Left lung (tissue), 10 donors: Measurements from ENCODE around the gene SIK2. TPM values are rescaled to one million over a fixed set of nuclear protein-coding genes. Genes with fewer than 3 reads are reported as not detected.

Source experiments
- ATAC-seq: fragments of 200-7000 bp; cut with Tn5 transposase; one replicate; pipeline ENCODE4 v1.9.1; 2020; ENCODE audit warnings: moderate library complexity
- DNase-seq, 4 donors: peaks; one replicate each; pipeline ENCODE4 v3.0.0-alpha.2; 2013 to 2020
- H3K27ac ChIP-seq, 2 donors: fragments of 200-600 bp; sonication (generic) in 1 of 2; one replicate each; pipeline versions ENCODE4 v1.5.0 to v1.8.0; 2020 to 2021
- H3K27me3 ChIP-seq, 2 donors: fragments of 200-600 bp; sonication (generic) in 1 of 2; one replicate each; pipeline versions ENCODE4 v1.5.0 to v1.8.0; 2020 to 2021
- H3K36me3 ChIP-seq, 2 donors: fragments of 200-600 bp; sonication (generic) in 1 of 2; one replicate each; pipeline versions ENCODE4 v1.5.0 to v1.8.0; 2020 to 2021
- H3K4me1 ChIP-seq, 2 donors: fragments of 200-600 bp; one replicate each; pipeline ENCODE4 v1.8.0; 2021
- H3K4me3 ChIP-seq, 2 donors: fragments of 200-600 bp; sonication (generic) in 1 of 2; one replicate each; pipeline versions ENCODE4 v1.5.0 to v1.8.0; 2020 to 2021; ENCODE audit warnings: mild to moderate bottlenecking in 1 of 2
- H3K9me3 ChIP-seq, 2 donors: fragments of 200-600 bp; sonication (generic) in 1 of 2; one replicate each; pipeline versions ENCODE4 v1.5.0 to v1.8.0; 2020 to 2021
- CTCF ChIP-seq, 2 donors: fragments of 200-600 bp; sonication (generic) in 1 of 2; IDR thresholded peaks; one replicate each; pipeline versions ENCODE4 v1.5.0 to v1.8.0; 2021; ENCODE audit warnings: antibody characterized with exemption in 2 of 2
- intact Hi-C, 2 donors: fragments of 100-400 bp; cut with DNase I; formaldehyde crosslinking; loops; one replicate each; pipeline versions ENCODE4 v1.11.2 to v1.14.2; 2022
- polyA plus RNA-seq, 6 donors: library from polyadenylated mRNA; unstranded; fragments of 120-200 nt; gene quantifications; one replicate each; pipeline ENCODE4 v1.2.1, GENCODE V29; 2013; ENCODE audit not compliant: insufficient read length in 6 of 6
- total RNA-seq, 2 donors: library from RNA; stranded (reverse); fragmentation: NEBNext Ultra II Directional; extraction: Animal tissue kit (Norgen Biotek cat#: 25700); gene quantifications; one replicate each; pipeline ENCODE4 v1.2.1, GENCODE V29; 2021
- donor health status: DM: no; HTN: yes; CAD: no.
- donor health status: DM: no; HTN: no; CAD: no.

SIK2 gene
- total and polyA plus RNA-seq, 8 donors = 23.3 to 35.1 (median 30.8) TPM

GRCh38 chr11:111627591-111627990, 25.3 kb downstream of the SIK2 start:
- no peak for ATAC-seq

GRCh38 chr11:111629499-111629898, 27.2 kb downstream of the SIK2 start:
- no peaks in the 10 kb centered on the region for H3K27me3 ChIP-seq
- H3K4me3 ChIP-seq = no peak overlapping the region
- H3K4me1 ChIP-seq = peaks cover 0 to 16% of the 10 kb centered on the region in 2 donors
- H3K36me3 ChIP-seq = peaks cover 0 to 5% of the 10 kb centered on the region in 2 donors
- H3K9me3 ChIP-seq = no peaks in the 10 kb centered on the region
- H3K27ac ChIP-seq = no peak overlapping the region
- TF ChIP-seq CTCF (IDR thresholded peaks at IDR 0.05) = no peak
- no peak for DNase-seq
- intact Hi-C loops = no loop called here
- no peak for ATAC-seq

More at GRCh38 chr11:111627591-111627990, 25.3 kb downstream of the SIK2 start:
- no peak overlapping the region for H3K27ac ChIP-seq
- peaks cover 3 to 9% of the 10 kb centered on the region in 2 donors for H3K36me3 ChIP-seq
- no peaks in the 10 kb centered on the region for H3K9me3 ChIP-seq
- intact Hi-C loops = no loop called here
- no peaks in the 10 kb centered on the region for H3K27me3 ChIP-seq
- peaks cover 0 to 2% of the 10 kb centered on the region in 2 donors for H3K4me1 ChIP-seq
- no peak for DNase-seq
- TF ChIP-seq CTCF (IDR thresholded peaks at IDR 0.05) = no peak
- H3K4me3 ChIP-seq = no peak overlapping the region

- intact Hi-C loops = no loop called here
- no peak for TF ChIP-seq CTCF (IDR thresholded peaks at IDR 0.05)
- ATAC-seq (no peak), DNase-seq (no peak)
- Histone ChIP-seq H3K27ac (no peak overlapping the region), H3K4me3 (no peak overlapping the region), H3K27me3 (no peaks in the 10 kb centered on the region), H3K36me3 (no peaks in the 10 kb centered on the region), H3K4me1 (peaks cover 6 to 19% of the 10 kb centered on the region in 2 donors), H3K9me3 (no peaks in the 10 kb centered on the region)
These were observed 28.9 kb downstream of the SIK2 start for GRCh38 chr11:111631024-111631665.

DNA sequence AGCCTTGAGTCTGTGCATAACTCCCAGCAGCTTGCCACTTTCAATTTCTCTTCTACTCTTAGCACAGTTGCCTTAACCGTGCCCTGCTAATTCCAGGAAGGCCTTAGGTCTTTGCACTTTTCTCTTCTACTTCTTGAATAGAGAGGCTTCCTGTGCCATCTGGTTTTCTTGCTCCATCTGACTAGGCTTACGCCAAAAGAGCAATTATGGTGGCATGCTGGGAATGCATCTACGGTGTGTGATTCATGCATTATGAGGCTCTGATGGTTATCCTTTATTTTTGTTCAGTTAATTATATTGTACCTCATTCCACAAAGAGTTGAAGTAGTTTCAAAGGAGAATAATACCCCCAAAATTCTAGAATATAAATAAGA, 29.4 kb downstream of the SIK2 start:
- no peak for DNase-seq
- no peaks in the 10 kb centered on the region for H3K36me3 ChIP-seq
- no peak for TF ChIP-seq CTCF (IDR thresholded peaks at IDR 0.05)
- intact Hi-C loops = no loop called here
- no peaks in the 10 kb centered on the region for H3K27me3 ChIP-seq
- H3K27ac ChIP-seq = no peak overlapping the region
- H3K9me3 ChIP-seq = no peaks in the 10 kb centered on the region
- H3K4me1 ChIP-seq = peaks cover 7 to 19% of the 10 kb centered on the region in 2 donors
- ATAC-seq = no peak
- H3K4me3 ChIP-seq = no peak overlapping the region

GRCh38 chr11:111632516-111633220, 30.4 kb downstream of the SIK2 start:
- H3K4me1 ChIP-seq = peaks cover 7 to 19% of the 10 kb centered on the region in 2 donors
- no peaks in the 10 kb centered on the region for H3K27me3 ChIP-seq
- ATAC-seq (no peak), DNase-seq (no peak)
- H3K27ac ChIP-seq = peak overlapping the region in 1 of 2 donors; percentile 58
- intact Hi-C loops = no loop called here
- H3K36me3 ChIP-seq = no peaks in the 10 kb centered on the region
- no peaks in the 10 kb centered on the region for H3K9me3 ChIP-seq
- H3K4me3 ChIP-seq = no peak overlapping the region
- no peak for TF ChIP-seq CTCF (IDR thresholded peaks at IDR 0.05)
